Activated naive CD4-positive, alpha-beta T cell treated with anti-CD3 and anti-CD28 coated beads, Interleukin-2, amount 50 U/mL, for 24 hours (primary cell): ENCODE measurements around the gene FAR1.

Experiments
- H3K27ac Mint-ChIP-seq: one replicate; pipeline ENCODE4 v1.8.0; 2021; ENCODE audit warnings: mild to moderate bottlenecking, mixed read lengths
- H3K27me3 Mint-ChIP-seq: one replicate; pipeline ENCODE4 v1.8.0; 2021; ENCODE audit warnings: mixed read lengths
- H3K36me3 Mint-ChIP-seq: one replicate; pipeline ENCODE4 v1.8.0; 2021; ENCODE audit warnings: mixed read lengths
- H3K4me1 Mint-ChIP-seq: one replicate; pipeline ENCODE4 v1.8.0; 2021; ENCODE audit warnings: mixed read lengths
- H3K4me3 Mint-ChIP-seq: one replicate; pipeline ENCODE4 v1.8.0; 2021; ENCODE audit warnings: mild to moderate bottlenecking, mixed read lengths
- H3K9me3 Mint-ChIP-seq: one replicate; pipeline ENCODE4 v1.8.0; 2021; ENCODE audit warnings: mixed read lengths

Gene FAR1

DNA sequence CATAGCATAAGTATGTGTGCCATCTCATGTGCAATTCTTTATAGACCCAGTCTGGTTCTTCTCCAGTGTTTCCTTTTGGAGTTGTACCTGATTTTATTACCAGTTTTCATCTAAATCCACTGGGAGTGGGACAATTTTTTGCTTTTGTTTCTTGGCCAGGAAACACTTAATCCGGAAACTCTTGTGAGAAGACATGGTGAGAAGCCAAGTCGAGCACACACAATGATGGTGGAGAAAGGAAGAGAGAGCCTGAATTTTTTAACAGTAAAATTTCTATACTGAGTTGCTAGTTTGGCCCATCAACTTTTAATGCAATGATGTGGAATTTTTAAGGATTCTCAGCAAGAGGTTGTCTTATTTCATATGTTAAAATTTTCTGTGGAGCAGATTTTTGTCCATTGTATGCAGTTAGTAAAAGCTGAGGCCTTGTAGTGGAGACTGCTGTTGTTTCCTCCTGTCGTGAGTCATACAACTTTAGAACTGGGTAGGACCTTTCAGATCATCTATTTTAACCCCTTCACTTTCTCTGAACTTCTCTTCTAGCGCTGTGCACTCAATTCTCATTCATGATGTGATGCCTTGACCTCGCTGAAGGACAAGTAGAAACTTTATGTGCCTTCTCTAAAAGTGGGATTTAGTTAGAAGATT lies 17.1 kb downstream of the FAR1 start:
- H3K27ac Mint-ChIP-seq: no peak overlapping the region
- H3K4me3 Mint-ChIP-seq: no peak overlapping the region
- H3K9me3 Mint-ChIP-seq: no peaks in the 10 kb centered on the region
- H3K36me3 Mint-ChIP-seq: peaks cover 13% of the 10 kb centered on the region
- H3K27me3 Mint-ChIP-seq: no peaks in the 10 kb centered on the region
- peaks cover 52% of the 10 kb centered on the region for H3K4me1 Mint-ChIP-seq

DNA sequence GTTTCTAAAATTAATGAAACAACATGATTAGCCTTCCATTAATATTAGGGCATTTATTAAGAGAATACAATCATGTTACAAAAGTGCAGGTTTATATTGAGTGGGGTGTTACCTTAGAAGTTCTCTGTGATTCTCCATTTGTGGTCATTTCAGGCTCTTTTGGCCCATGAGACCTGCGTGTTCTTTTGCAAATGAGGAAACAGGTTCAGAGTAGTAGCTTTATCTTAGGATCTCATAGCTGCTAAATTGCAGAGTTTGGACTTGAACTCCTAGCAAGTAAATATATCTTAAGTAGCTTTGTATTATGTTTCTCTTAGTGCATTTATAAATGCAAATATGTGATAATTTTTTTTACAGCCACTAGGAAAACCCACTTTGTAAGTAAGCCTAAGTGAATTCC lies 18.3 kb downstream of the FAR1 start:
- Mint-ChIP-seq H3K36me3 (peaks cover 11% of the 10 kb centered on the region), H3K4me3 (no peak overlapping the region), H3K27ac (no peak overlapping the region), H3K27me3 (no peaks in the 10 kb centered on the region), H3K4me1 (peaks cover 48% of the 10 kb centered on the region), H3K9me3 (no peaks in the 10 kb centered on the region)

DNA sequence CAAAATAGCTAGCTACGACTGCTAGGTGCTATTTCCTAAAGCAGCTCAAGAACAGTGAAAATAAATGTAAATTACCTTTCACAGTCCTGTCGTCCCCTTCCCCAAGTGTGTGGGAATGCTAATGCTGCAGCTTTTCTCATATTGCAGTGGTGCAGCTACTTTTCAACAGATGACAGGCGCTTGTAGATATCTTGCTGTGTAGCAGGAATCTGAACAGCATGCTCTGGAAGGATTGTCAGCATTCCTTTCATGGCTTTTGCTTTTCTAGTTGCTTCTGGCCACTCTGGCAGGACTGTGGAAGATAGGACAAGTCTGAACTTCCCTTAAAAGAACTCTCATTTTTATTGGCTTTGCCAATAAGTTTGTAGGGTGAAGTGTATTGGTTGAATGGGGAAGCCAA lies 18.8 kb downstream of the FAR1 start:
- peaks cover 45% of the 10 kb centered on the region for H3K4me1 Mint-ChIP-seq
- H3K4me3 Mint-ChIP-seq: no peak overlapping the region
- H3K9me3 Mint-ChIP-seq: no peaks in the 10 kb centered on the region
- peaks cover 11% of the 10 kb centered on the region for H3K36me3 Mint-ChIP-seq
- no peaks in the 10 kb centered on the region for H3K27me3 Mint-ChIP-seq
- H3K27ac Mint-ChIP-seq: no peak overlapping the region

DNA sequence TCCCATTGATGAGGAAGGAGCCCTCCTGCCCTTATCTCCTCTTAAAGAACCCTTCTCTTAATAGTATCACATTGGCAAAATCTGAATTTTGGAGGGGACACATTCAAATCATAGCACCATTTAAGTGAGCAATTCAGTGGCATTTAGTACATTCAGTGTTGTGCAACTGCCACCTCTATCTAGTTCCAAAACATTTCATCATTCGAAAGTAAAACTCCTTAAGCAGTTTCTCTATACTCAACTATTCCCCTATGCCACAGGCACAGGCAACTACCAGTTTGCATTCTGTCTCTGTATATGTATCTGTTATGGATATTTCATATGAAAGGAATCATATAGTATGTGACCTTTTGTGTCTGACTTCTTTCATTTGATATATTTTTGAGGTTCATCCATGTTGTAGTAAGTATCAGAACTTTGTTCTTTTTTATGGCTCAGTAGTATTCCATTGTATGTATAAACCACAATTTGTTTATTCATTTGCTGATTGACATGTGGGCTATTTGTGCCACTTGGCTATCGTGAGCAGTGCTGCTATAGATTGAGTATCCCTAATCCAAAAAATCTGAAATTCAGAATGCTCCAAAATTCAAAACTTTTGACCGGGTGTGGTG lies 22.9 kb downstream of the FAR1 start:
- Mint-ChIP-seq H3K27ac (no peak overlapping the region), H3K9me3 (no peaks in the 10 kb centered on the region), H3K4me3 (no peak overlapping the region)

DNA sequence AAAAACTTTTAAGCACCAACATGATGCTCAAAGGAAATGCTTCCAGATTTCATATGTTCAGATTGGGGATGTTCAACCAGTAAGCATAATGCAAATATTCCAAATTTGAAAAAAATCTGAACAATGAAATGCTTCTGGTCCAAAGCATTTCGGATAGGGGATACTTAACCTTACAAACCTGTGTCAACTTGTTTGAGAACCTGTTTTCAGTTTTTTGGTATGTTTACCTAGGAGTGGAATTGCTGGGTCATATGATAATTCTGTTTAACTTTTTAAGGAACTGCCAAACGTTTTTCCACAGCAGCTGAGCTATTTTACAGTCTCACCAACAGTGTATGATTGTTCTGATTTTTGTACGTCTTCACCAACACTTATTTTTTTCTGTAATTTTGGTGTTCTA lies 23.7 kb downstream of the FAR1 start:
- Mint-ChIP-seq H3K9me3 (no peaks in the 10 kb centered on the region), H3K27me3 (no peaks in the 10 kb centered on the region), H3K4me1 (peaks cover 33% of the 10 kb centered on the region), H3K27ac (no peak overlapping the region), H3K4me3 (no peak overlapping the region), H3K36me3 (peaks cover 16% of the 10 kb centered on the region)

More for the DNA sequence above, 22.9 kb downstream of the FAR1 start:
- Mint-ChIP-seq H3K4me1 (peaks cover 33% of the 10 kb centered on the region), H3K36me3 (peaks cover 16% of the 10 kb centered on the region), H3K27me3 (no peaks in the 10 kb centered on the region)

DNA sequence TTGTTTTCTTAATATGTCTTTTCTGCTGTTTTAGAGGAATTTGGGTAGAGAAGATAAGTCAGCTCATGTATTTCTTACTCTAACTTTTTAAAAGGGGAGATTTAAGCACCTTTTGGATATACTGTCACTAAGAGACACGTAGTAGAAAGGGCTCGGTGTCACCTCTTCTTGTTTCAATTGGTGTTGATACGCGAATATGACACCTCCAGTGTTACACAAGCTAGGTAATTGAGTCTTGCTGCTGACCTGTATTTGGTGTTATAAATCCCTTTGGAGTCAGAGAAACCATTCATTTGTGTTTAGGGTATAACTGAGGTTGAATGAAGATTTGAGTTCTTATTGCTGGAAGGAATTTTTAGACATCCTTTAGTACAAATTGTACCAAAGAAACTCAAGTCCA lies 25.6 kb downstream of the FAR1 start:
- H3K36me3 Mint-ChIP-seq: peaks cover 18% of the 10 kb centered on the region
- no peaks in the 10 kb centered on the region for H3K27me3 Mint-ChIP-seq
- H3K9me3 Mint-ChIP-seq: no peaks in the 10 kb centered on the region
- H3K4me1 Mint-ChIP-seq: peaks cover 30% of the 10 kb centered on the region
- no peak overlapping the region for H3K27ac Mint-ChIP-seq
- H3K4me3 Mint-ChIP-seq: no peak overlapping the region

DNA sequence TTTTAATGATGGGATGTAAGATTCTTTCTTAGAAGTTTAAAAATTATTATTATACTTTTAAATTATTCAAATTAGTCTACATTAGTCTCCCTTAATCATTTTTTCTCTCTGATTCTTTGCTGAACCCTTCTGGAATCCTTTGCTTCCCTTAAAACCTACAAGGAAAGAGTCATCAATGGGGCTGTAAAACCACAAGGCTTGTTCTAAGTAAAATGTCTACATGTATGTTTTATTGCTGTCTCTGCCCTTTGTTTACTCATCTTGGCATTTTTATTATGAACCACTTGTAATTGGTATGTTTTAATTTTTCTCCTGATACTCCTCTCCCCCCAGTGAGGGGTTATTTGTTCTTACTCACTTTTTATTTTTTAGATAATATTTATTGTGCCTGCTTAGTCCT lies 27.4 kb downstream of the FAR1 start:
- Mint-ChIP-seq H3K4me1 (peaks cover 18% of the 10 kb centered on the region), H3K27me3 (no peaks in the 10 kb centered on the region), H3K27ac (no peak overlapping the region), H3K36me3 (peaks cover 14% of the 10 kb centered on the region), H3K4me3 (no peak overlapping the region), H3K9me3 (no peaks in the 10 kb centered on the region)

DNA sequence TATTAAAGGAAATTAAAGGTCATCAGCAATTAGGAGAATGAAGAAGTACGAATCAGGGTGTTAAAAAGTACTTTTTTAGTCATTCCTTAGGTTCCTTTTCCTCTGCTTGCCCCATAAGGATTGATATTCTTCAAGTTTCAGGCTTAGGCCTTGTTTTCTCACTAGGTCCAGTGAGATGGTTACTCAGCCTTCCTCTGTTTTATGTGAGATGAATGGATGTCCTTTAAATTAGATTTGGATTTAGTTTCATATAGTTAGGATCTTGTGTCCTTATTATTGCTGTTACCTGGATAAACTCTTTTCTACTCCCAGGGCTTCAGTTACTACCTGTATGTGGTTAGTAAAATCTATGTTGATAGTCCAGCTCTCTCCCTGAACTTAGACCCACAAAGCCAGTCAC lies 29.2 kb downstream of the FAR1 start:
- Mint-ChIP-seq H3K4me1 (peaks cover 12% of the 10 kb centered on the region), H3K4me3 (no peak overlapping the region), H3K9me3 (no peaks in the 10 kb centered on the region), H3K36me3 (peaks cover 16% of the 10 kb centered on the region), H3K27ac (no peak overlapping the region), H3K27me3 (no peaks in the 10 kb centered on the region)

DNA sequence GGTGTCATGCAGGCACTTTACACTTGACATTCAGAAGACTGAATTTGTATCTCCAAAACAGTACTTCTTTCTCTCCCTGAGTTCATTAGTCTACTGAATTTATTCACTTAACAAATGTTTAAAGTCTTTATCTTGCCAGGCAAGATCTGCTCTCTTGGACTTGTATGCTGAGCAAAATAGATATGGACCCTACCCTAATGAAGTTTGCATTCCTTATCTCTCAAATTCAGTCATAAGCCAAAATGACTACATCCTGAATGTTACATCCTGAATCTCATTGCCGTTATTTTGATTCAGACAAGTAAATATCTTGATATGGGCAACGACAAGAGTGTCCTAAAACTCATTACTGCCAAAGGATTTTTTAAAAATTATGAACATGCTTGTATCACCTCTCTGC lies 29.7 kb downstream of the FAR1 start:
- Mint-ChIP-seq H3K36me3 (peaks cover 18% of the 10 kb centered on the region), H3K27me3 (no peaks in the 10 kb centered on the region), H3K27ac (no peak overlapping the region), H3K9me3 (no peaks in the 10 kb centered on the region), H3K4me1 (peaks cover 9% of the 10 kb centered on the region), H3K4me3 (no peak overlapping the region)

DNA sequence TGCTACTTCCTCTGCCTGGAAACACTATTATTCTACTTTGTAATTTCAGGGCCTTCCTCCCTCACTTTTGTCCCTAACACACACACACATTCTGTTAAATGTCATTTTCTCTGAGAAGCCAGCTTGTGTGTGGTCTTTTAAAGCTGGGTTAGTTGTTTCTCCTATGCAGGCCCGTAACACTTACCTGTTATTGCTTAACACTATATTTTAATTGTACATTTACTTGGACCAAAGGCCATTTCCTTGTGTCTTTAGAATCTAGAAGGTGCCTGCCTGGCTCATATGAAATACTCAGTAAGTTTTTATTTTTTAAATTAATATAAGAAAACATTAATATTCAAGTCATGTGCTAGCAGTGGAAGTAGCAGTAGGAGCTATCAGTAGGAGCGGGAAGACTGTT lies 30.6 kb downstream of the FAR1 start:
- Mint-ChIP-seq H3K36me3 (peaks cover 24% of the 10 kb centered on the region), H3K4me3 (no peak overlapping the region), H3K27ac (no peak overlapping the region), H3K4me1 (no peaks in the 10 kb centered on the region), H3K9me3 (no peaks in the 10 kb centered on the region), H3K27me3 (no peaks in the 10 kb centered on the region)

DNA sequence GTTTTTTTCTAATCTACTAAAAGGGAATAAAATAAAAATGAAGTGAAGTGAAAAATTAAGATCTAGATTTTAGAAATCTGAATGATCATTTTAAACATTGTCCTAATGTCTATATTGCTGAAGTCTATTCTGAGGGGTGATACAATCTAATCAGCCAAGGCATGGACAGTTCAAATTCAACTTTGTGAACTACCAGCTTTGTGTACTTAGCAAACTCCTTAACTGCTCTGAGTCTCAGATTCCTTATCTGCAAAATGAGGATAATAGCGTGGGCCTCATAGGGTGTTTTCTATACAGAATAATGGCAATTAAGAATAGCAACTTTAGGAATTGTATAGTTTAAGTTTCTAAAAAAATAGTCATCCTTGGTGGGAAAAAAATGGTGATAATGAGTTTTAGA lies 31.4 kb downstream of the FAR1 start:
- Mint-ChIP-seq H3K9me3 (no peaks in the 10 kb centered on the region), H3K27ac (no peak overlapping the region), H3K36me3 (peaks cover 20% of the 10 kb centered on the region), H3K4me3 (no peak overlapping the region), H3K4me1 (no peaks in the 10 kb centered on the region), H3K27me3 (no peaks in the 10 kb centered on the region)

DNA sequence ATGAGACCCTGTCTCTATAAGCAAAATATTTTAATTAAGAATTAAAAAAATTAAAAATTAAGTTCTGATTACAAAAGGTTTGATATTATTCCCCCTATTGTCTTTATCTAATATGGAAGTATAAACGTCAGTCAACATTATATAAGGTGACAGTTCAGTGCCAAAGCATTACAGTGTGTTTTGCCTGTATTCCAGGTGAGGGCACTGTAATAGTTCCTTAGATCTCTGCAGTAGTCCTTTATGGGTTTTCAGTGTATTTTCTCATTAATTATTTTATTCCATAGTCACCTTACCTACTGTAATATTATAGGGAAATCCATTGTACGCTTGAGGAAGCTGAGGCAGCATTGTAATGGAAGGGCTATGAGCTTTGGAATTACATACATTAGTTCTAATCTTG lies 33.0 kb downstream of the FAR1 start:
- H3K27me3 Mint-ChIP-seq: no peaks in the 10 kb centered on the region
- no peak overlapping the region for H3K27ac Mint-ChIP-seq
- no peak overlapping the region for H3K4me3 Mint-ChIP-seq
- H3K4me1 Mint-ChIP-seq: no peaks in the 10 kb centered on the region
- peaks cover 13% of the 10 kb centered on the region for H3K36me3 Mint-ChIP-seq
- no peaks in the 10 kb centered on the region for H3K9me3 Mint-ChIP-seq

DNA sequence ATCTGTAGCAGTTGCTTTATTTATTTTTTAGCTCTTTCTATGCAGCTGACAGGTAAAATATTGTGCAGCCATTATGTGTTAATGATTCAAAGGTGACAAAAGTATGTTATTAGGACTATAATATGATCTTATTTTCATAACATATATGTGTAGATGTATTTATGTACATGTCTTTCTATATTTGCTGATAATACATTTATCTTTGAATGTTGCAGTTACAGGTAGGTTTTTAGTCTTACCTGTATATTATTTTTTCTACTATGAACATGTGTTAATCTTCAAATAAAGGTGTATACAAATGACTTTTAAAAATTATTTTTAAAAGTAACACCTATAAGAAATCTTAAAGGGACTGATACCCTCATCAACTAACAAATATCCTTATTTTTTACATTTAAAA lies 33.6 kb downstream of the FAR1 start:
- no peaks in the 10 kb centered on the region for H3K27me3 Mint-ChIP-seq
- H3K9me3 Mint-ChIP-seq: no peaks in the 10 kb centered on the region
- H3K4me3 Mint-ChIP-seq: no peak overlapping the region
- no peaks in the 10 kb centered on the region for H3K4me1 Mint-ChIP-seq
- no peak overlapping the region for H3K27ac Mint-ChIP-seq
- H3K36me3 Mint-ChIP-seq: peaks cover 13% of the 10 kb centered on the region

DNA sequence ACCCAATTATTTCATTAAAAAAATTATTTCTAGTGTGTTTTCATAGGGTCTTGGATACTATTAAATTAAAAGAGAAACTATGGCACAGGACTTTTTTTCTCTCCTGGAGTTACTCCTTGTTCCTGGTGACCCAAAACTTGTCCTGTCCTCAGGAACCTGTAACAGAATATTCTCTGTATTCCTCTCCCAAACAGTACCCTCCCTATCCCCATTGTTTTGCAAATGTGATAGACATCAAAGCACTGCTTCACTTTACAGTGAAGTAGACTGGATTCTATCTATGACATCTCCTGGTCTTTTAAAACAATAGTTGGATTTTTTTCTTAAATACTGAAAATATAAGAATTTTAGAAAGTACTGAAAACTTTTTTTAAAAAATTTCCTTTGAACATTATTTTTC lies 37.2 kb downstream of the FAR1 start:
- no peaks in the 10 kb centered on the region for H3K4me1 Mint-ChIP-seq
- no peaks in the 10 kb centered on the region for H3K27me3 Mint-ChIP-seq
- H3K4me3 Mint-ChIP-seq: no peak overlapping the region
- no peak overlapping the region for H3K27ac Mint-ChIP-seq
- no peaks in the 10 kb centered on the region for H3K9me3 Mint-ChIP-seq
- peaks cover 18% of the 10 kb centered on the region for H3K36me3 Mint-ChIP-seq

DNA sequence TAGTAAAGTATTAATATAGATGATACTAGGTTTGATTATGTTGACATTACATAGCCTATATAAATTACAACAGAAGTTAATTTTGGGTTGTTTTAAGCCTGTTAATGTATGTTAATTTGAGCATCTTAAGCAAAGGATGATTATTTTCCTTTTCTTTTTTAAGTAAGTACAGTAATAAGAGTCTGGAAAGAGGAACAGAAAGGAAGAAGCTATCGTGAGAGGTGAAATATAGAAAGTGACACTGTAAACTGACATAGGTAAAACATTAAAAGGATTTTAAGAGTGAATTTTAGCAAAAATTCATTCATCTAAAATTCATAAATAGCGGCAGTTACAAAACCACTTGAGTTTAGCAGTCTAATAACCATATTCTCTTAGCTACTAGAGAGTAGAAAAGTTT lies 45.5 kb downstream of the FAR1 start:
- Mint-ChIP-seq H3K4me3 (no peak overlapping the region), H3K36me3 (peaks cover 34% of the 10 kb centered on the region), H3K4me1 (no peaks in the 10 kb centered on the region), H3K27me3 (no peaks in the 10 kb centered on the region), H3K27ac (no peak overlapping the region), H3K9me3 (no peaks in the 10 kb centered on the region)

DNA sequence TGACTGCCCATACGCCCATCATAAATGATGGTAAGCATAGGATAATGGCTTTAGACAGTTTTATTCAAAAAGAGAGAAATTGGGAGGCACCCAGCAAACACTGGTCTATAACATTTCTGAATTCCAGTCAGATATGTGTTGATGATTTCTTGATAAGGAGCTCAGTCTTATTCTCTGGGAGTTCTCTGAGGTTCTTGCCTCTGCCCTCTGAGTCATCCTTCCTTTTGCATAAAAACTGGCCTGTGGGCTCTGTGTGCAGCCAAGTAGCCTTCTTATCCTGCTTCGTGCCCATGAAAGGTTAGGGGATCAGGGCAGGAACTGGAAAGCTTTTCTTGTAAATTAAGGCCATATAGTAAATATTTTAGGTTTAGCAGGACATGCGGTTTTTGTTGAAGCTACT lies 48.9 kb downstream of the FAR1 start:
- H3K9me3 Mint-ChIP-seq: no peaks in the 10 kb centered on the region
- H3K27me3 Mint-ChIP-seq: no peaks in the 10 kb centered on the region
- H3K4me3 Mint-ChIP-seq: no peak overlapping the region
- H3K36me3 Mint-ChIP-seq: peaks cover 27% of the 10 kb centered on the region
- H3K27ac Mint-ChIP-seq: no peak overlapping the region
- H3K4me1 Mint-ChIP-seq: no peaks in the 10 kb centered on the region

DNA sequence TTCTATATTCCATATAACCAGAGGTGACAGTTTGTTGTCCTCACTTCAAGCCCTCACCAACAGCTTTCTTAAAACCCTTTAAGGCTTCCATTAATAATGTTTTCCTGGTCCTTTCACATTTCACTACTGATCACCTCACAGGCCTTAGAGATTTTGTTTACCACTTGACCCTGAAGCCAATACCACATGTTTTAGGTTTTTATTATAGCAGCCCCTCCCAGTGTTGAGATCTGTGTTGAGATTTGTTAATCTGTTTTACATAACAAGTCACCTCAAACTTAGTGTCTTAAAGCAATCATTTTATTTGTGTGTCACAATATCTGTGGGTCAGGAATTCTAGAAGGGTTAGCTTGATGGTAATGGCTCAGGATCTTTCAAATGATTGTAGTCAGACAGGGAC lies 49.9 kb downstream of the FAR1 start:
- Mint-ChIP-seq H3K9me3 (no peaks in the 10 kb centered on the region), H3K27me3 (no peaks in the 10 kb centered on the region), H3K4me1 (no peaks in the 10 kb centered on the region), H3K27ac (no peak overlapping the region), H3K36me3 (peaks cover 32% of the 10 kb centered on the region), H3K4me3 (no peak overlapping the region)
